SW480 (cell line): ENCODE data around the gene HYDIN.
"Not testable (repeated sequence)": the region's sequence is repeated elsewhere in the genome, so short reads cannot be mapped to it uniquely, and the experiment has no call there.

Experiments used
- DNase-seq: peaks from one replicate; pipeline ENCODE4 v3.0.0-alpha.2; 2016; ENCODE audit warnings: low spot score

HYDIN gene

GRCh38 chr16:70992511-70992910 lies 238.0 kb downstream of the HYDIN start:
- DNase-seq, result not testable (repeated sequence)

DNA sequence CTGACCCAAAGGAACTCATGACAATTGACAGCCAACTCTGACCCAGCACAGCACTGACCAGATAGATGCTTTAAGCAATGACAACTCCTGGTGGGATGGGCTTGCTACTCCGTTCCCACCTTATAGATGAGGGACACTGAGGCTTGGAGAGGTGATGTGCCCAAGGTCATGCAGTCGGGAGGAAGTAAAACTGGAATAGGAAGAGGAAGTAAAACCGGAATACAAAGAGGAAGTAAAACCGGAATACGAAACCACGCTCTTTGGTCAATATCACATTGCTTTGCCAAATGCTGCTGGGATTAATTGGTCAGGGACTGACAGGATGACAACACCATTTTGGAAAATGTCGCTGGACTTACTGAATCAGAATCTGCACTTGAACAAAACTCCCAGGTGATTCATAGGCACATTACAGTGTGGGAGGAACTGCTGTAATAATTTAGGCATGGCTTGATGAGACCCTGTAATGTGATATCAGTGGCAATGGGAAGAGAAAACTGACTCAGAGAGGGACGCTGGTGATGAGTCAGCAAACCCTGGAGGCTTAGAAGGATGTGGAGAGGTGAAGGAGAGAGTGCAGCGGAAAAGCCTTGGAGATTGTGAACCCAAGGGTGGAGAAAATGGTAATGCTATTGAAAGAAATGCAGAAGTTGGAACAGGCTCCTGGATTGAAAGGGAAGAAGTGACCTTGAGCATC lies 243.4 kb downstream of the HYDIN start:
- not testable (repeated sequence) for DNase-seq

- not testable (repeated sequence) for DNase-seq
These were observed 245.8 kb downstream of the HYDIN start for GRCh38 chr16:70984675-70985074.

DNA sequence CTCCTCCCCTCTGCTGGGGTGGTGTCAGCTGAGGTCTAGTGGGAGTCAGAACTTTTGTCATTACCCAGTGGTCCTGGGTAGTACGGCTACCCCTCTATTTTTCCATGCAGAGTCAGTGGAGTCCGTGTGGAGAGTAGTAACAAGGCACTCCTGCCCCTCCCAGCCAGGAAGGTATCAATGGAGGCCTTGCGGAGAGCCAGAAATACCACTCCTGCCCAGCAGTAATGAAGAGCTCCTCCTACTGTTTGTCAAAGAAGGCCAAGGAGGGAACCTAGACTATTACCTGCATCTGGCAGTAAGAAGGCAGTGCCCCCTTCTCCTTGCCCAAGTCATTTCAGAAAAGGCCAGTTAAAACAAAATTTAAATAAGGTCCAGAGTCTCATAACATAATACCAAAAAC lies 262.2 kb downstream of the HYDIN start:
- DNase-seq, result not testable (repeated sequence)

DNA sequence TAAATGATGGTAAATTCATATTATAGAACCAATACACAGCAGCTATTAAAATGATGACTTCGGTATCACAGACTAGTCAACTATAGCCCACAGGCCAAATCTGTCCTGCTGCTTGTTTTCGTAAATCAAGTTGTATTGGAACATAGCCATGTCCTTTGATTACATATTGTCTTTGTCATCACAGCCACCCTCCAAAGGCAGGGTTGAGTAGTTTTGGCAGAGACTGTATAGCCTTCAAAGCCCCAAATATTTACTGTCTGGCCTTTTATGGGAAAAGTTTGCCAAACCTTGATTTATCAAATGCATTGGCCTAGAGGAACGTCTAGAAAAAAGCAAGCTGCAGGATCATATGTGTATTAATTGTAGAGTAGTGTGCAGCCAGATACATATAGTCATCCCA lies 270.4 kb downstream of the HYDIN start:
- not testable (repeated sequence) for DNase-seq

DNA sequence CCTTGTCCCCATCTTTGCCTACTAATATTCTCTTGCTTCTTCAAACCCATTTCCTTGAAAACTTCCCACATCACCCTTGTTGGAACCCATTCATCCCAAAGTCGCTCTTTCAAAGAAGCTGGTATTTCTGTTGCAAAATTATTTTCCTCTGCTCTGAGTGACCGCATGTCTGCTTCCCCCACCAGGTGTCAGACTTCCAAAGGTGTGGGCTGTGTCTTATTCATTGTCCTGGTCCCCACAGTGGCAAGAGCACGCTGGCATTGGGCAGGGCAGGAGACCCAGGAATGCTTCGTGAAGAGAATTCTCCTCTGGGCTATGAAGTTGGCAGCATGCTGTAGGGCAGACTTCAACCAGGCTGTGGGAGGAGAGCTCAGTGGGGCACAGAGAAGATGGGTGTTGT lies 275.6 kb downstream of the HYDIN start:
- DNase-seq, result not testable (repeated sequence)

GRCh38 chr16:70953824-70954223 lies 276.7 kb downstream of the HYDIN start:
- DNase-seq, result not testable (repeated sequence)

GRCh38 chr16:70943551-70943950 lies 287.0 kb downstream of the HYDIN start:
- not testable (repeated sequence) for DNase-seq

DNA sequence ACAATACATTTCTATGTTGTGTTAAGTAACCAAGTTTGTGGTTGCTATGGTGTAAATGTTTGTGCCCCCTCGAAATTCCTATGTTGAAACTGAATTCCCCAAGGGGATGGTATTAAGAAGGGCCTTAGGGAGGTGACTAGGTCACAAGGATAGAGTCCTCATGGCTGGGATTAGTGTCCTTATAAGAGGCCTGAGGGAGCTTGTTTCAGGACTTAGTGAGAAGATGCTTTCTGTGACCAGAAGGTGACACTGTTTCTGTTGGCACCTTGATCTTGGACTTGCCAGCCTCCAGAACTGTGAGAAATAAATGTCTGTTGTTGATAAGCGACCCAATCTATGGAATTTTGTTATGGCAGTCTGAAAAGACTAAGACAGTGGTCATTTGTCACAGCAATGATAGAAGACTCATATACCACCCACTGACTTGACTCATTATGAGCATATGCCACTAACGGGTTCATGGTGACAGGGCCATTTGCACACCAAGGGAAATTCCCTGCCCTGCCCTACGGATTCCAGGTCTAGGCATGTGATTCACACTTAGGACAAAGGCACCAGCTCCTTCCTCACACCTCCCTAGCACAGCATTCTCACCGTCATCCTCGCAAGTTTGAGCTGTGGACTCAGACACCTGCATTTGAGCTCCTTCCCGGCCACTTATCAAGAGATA lies 290.7 kb downstream of the HYDIN start:
- not testable (repeated sequence) for DNase-seq

- DNase-seq, result not testable (repeated sequence)
These were observed 293.6 kb downstream of the HYDIN start for GRCh38 chr16:70936781-70937525.

- not testable (repeated sequence) for DNase-seq
These were observed 295.2 kb downstream of the HYDIN start for GRCh38 chr16:70935325-70935724.

DNA sequence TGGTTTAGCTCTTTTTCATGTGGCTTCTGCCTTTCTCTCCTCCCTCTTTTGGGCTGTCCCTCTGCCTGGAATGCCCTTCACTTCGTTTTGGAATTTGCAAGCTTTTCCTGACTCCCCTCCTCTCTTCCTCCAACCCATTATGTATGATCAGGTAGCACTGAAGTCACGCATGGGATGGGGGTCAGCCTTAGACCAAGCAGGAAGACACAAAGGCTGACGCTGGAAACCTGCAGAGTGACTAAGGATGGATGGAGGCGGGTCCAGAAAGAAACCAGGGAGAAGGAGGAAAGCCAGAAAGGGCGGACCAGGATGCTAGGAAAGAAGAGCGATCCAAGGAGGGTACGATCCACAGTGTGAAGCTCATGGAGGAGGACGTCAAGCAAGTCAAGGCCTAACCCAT lies 296.8 kb downstream of the HYDIN start:
- DNase-seq, result not testable (repeated sequence)

DNA sequence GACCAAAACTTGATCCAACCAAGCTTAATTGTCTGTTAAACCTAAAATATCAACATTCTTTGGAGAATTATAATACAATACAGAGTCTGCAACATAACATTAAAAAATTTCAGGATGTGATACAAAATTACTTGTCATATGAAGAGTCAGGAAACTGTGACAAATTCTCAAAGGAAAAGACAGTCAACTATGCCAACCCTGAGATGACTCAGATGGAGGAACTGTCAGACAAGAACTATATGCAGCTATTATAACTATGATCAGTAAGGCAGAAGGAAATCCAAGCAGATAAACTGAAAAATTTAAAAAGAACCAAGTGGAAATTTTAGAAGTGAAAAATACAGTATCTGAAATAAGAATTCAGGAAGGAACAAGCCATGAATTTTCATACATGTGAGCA lies 299.8 kb downstream of the HYDIN start:
- not testable (repeated sequence) for DNase-seq

- DNase-seq, result not testable (repeated sequence)
These were observed 308.4 kb downstream of the HYDIN start for GRCh38 chr16:70922164-70922563.

- not testable (repeated sequence) for DNase-seq
These were observed 309.9 kb downstream of the HYDIN start for GRCh38 chr16:70920661-70921060.

- not testable (repeated sequence) for DNase-seq
These were observed 342.3 kb downstream of the HYDIN start for GRCh38 chr16:70888208-70888607.

DNA sequence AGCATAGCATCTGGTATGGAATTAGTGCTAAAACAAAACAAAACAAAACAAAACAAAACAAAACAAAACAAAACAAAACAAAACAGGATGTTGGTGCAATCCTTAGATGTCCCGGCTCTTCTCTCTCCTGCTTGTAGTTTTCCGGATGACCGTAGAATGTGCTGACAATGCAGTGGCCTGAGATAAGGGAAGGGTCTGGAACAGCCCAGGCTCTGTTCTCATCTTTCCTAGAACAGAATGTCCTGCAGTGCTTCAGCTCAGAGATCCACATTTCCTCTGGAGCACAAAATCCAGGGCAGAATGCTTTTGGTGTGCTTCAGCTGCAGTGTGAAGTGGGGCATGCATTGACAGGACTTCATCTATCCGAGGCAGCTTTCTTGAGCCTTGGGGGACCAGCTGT lies 345.9 kb downstream of the HYDIN start:
- not testable (repeated sequence) for DNase-seq

DNA sequence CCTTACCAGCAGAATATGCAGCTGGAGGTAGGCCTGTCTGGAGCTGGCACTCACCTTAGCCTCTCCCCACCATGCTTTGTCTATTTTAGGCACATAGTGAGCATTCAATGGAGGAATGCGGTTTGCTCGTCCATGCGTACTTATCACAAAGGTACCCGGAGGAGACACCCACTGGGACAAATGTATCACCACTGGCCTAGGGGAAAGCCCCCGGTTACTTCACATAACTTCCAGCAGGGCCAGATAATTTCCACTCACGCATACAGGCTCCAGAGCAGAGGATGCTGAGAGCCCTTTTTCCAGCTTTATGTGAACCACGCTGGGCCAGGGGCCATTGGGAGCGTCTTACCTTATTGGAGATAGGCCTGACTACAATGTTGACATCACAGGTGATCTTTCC lies 348.2 kb downstream of the HYDIN start:
- DNase-seq, result not testable (repeated sequence)

GRCh38 chr16:70877895-70878294 lies 352.6 kb downstream of the HYDIN start:
- DNase-seq, result not testable (repeated sequence)

DNA sequence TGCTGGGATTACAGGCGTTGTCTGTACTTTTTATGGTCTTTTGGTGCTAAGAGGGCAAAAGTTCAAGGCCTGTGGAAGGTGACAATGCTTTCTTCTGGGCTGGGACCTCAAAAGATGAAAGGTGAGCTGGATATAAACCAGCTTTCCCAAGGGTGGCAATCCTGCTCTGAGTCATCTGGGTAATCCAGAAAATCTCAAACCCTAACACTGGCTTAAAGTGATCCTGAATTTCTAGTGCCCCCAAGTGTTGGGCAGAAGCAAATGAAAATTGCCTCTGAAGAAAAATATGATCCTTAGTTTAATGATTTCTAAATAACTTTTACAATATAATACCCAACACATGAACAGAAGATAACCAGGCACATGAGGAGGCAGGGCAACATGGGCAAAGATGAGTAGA lies 354.1 kb downstream of the HYDIN start:
- DNase-seq, result not testable (repeated sequence)

DNA sequence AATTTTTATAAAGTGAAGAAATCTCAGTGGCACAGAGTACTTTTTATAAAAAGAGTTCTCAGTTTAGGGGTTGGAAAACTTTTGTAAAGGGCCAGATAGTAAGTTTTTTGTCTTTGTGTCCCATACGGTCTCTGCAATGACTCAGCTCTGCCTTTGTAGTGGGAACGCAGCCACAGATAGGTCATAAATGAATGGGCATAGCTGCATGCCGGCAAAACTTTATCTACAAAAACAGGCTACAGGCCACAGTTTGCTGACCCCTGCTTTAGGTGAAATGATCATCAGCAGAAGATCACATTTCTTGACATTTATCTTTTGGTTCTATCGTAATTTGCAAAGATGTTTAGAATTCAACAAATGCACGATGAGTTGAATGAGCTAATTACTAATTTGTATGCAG lies 365.8 kb downstream of the HYDIN start:
- not testable (repeated sequence) for DNase-seq

DNA sequence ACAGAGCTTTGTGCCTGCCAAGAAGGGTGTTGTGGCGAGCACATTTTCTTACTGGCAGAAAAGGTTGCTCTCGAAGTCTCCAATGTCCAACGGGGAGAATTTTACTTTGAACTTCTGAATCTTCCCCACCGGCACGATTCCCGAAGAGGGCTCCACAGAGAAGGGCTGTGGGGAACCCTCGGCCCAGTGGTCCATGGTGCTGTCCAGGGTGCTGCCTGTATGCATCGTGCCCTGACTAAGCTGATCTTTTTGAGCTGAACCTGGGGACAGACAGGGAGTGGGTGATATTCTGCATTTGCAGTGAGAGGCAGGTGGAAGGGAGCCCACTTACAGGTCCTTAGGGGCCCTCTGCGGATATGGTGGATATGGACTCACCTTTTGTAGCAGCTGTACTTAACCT lies 368.5 kb downstream of the HYDIN start:
- DNase-seq, result not testable (repeated sequence)

GRCh38 chr16:70851299-70851698 lies 379.2 kb downstream of the HYDIN start:
- not testable (repeated sequence) for DNase-seq
